GM18508 (cell line): ENCODE data around the gene SFN.
A peak's percentile ranks its signal among the peaks of the same experiment; 100 is the strongest.
"Not testable (repeated sequence)": the region's sequence is repeated elsewhere in the genome, so short reads cannot be mapped to it uniquely, and the experiment has no call there.

Experiments used
- ATAC-seq: cut with Tn5 transposase; IDR thresholded peaks from one replicate; pipeline ENCODE4 v1.9.1; 2021; ENCODE audit warnings: moderate number of reproducible peaks; ENCODE audit not compliant: insufficient read depth, unreplicated experiment

Gene SFN

DNA sequence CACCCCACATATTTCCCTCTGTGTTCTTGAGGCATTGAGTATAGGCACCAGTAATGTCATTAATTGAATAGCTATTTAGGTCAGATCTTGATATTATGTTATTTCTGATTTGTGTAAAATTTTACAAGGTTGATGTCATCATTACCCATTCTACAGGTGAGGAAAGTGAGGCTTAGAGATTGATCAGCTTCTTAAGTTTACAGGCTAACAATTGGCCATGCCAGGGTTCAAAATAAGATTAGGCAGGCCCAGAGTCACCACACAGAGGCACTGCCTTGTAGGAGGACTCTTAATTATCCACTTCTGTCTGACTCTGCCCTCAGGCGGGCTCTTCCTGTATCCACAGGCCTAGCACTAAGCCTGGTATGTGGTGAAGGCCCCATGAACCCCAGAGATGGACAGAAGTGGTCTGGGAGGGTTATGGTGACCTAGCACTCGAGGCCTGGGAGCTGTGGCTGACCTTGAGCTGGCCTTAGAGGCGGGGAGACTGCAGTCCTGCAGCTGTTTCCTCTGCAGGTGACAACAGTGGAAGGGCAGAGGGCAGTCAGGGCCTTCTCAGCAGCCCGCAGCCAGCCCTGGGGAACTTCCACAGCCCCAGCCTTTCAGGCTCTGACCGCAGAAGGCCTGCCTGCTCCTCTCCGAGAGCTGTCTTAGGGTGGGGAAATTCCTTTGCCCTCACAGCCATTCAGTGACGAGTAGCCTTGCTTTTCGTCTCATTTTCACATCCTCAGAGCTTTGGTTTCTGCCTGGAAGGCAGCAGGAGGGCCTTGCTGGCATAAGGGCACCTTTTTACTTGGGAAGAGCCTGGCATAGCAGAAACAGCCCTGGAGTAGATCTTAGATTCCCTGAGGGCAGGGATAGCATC, 24.2 kb upstream of the SFN start:
- ATAC-seq, result peak; percentile 79

DNA sequence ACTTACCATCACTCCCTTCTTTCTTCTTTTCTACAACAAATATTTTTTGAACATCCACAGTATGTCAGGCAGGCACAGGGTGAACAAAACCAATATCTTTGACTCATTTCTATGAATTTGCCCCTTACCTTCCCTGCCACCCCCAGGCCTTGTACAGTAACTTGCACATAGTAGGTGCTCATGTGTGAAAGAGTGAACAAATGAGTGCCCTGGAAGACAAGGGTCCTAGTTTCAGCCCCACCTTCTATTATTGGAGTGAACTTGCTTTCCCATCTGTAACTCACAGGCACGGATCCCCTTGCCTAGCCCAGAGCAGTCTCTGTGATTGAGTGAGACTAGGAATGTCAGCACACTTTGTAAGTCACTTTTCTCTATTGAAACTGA, 23.6 kb upstream of the SFN start:
- peak; percentile 2 for ATAC-seq

DNA sequence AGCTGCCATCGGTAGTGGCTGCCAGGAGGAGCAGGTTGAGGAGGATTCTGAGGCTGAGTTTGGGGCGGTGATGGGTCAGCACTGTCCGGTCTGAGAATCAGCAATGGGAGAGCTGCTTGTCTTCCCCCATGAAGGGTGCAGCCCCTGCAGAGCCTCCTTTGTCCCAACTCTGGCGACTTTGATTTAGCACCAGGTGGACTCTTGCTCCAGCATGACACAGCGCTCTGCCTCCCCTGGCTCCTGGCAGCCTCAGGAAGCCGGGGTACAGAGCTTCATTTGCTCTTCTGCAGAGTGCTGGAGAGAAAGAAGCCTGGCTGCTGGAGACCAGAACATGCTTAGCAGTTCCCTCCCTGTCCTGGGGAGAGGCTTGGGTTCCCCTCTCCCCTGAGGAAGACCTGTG, 23.2 kb upstream of the SFN start:
- ATAC-seq, result no peak

DNA sequence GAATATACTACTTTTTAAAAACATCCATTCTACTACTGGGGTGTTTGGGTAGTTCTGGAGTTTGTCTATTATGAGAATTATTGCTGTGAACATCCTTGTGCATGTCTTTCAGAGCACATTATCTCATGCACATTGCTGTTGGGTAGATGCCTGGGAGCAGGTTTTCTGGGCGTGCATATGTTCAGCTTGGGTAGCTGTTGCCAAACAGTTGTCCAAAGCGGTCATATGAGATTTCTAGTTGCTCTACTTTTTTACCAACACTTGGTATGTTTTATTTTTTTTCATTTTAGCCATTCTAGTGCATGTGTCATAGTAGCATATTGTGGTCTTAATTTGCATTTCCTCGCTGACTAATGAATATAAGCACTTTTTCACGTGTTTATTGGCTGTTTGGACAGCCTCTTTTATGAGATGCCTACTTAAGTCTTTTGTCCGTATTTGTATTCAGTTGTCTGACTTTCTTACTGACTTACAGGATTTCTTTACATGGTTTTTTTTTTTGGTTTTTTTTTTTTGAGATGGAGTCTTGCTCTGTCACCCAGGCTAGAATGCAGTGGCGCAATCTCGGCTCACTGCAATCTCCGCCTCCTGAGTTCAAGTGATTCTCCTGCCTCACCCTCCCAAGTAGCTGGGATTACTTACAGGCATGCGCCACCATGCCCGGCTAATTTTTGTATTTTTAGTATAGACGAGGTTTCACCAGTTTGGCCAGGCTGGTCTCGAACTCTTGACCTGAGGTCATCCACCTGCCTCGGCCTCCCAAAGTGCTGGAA, 18.3 kb upstream of the SFN start:
- ATAC-seq, result no peak

DNA sequence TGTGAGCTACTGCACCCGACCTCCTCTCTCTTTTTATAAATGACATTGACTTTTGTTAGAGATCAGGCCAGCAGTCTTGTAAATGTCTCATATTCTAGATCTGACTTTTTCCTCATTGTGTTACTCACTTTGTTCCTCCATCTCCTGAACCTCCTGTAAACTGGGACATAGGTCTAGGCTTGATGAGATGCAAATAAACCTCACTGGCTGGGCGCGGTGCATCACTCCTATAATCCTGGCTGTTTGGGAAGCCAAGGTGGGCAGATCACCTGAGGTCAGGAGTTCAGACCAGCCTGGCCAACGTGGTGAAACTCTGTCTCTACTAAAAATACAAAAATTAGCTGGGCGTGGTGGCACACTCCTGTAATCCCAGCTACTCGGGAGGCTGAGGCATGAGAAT, 15.1 kb upstream of the SFN start:
- ATAC-seq, result not testable (repeated sequence)

DNA sequence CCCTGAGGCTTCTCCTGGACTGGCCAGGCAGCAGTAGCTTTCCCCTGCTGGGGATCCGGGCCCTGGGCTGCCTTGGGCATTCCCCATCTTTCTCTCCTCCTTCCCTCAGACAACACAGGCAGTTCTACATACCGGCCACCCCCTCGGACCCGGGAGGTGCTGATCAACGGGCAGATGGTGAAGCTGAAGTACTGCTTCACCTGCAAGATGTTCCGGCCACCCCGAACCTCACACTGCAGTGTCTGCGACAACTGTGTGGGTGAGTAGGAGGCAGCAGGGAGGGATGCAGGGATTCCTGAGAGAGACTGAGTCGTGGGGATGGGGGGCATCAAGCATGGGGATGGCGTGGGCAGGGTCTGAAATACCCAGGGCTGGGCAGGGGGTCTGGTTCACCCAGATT, 14.4 kb upstream of the SFN start:
- ATAC-seq, result no peak

DNA sequence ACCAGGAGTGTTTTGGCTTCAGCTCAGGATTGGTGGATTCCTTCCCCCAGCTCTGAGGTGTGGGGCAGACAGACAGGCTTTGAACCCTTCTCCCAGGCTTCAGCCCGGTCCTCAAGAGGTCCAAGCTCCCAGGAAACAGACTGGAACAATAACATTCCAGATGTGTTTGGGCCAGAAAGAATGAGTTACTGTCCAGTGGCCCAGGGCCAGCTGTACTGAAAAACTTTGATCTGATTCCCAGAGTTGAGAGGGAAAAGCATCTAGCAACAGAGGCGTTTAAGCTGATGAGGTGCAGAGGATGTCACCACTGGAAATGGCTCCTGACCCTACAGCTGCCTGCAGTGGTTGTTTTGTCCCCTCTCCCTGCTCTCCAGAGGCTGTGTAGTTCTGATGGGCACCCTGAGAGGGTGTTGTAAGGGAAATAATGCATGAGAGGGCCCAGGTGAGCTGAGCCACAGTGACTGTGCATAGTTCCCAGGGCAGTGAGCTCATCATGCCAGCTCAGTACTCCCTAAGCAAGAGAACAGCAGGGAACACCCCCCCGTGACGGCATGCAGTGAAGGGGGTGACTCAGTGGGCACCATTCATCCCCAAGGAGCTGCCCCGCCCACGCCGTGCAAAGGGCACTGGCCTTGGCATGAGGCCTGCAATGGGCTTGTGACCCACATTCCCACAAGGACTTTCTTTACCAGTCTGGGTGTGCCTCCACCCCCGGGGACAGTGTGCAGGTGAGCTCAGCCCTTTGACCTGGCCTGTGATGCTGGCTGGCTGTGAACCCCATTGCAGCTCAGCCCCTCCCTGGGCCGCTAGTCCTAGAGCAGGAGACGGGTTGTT, 13.8 kb upstream of the SFN start:
- no peak for ATAC-seq

DNA sequence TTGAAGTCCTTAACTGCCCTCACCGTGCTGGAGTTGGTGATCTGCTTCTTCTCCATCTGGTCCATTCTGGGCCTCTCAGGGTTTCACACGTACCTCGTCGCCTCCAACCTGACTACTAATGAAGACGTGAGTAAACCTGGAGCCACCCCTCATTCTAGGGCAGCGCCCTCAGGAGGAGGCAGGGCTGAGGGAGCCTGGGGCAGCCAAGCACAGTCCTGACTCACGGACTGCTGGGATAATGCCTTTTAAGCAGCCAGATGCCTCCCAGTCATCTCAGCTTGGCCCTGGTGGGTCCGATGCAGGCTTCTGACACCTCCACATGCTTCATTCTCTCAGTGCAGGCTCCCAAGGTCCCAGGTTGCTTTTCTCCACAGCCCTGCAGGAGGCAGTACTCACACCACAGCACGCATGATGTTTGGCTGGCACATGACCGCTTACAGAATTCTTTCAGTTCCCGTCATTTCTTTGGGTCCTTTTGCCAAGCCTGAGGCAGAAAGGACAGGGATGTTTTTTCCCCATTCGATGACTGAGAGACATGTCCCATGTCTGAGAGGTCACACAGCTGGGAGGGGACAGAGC, 11.8 kb upstream of the SFN start:
- ATAC-seq, result no peak

DNA sequence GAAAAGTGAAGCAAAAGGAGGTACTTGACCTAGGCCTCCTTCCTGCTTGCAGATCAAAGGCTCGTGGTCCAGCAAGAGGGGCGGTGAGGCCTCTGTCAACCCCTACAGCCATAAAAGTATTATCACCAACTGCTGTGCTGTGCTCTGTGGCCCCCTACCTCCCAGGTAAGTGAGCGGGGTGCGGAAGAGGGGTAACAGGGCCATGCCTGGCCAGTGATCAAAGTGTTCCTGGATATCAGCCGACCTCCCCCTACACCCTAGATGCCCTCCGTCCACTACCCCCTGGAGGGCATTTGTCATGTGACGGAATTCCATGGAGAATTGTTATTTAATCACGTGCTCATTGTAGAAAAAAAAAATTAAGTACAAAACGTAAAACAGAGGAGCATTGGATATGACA, 10.2 kb upstream of the SFN start:
- ATAC-seq, result no peak

DNA sequence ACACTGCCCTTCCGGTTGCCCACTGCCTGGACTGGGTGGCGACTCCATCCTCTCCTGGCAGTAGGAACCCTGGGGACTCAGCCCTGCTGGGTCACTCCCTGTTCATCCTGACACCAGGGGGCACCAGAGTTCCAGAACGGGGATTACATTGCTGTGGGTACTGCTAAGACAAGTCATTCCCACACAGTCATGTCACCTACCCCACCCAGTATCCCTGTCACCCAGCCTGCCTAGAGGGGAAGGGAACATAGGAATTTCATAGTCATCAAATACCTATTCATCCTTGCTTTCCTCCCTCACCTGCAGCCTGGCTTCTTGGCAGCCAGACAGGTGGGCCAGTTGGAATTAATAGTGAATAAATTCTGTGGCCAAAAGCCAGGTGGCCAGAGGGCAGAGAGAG, 9.8 kb upstream of the SFN start:
- ATAC-seq, result no peak

DNA sequence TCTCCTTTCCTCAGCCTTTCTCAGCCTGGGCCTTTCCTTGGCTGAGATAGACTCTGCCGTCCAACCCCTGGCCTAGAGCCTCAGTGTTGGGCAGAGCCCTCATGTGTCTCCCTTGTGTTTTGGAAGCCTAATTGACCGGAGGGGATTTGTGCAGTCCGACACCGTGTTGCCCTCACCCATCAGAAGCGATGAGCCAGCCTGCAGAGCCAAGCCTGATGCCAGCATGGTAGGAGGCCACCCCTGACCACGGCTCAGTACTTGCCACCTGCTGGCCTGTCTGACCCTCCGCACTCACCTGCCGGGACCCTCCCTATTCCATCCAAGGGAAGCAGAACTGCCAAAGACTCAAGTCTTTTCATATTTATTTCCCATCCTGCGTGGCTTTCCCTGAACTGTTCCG, 9.3 kb upstream of the SFN start:
- ATAC-seq, result no peak

DNA sequence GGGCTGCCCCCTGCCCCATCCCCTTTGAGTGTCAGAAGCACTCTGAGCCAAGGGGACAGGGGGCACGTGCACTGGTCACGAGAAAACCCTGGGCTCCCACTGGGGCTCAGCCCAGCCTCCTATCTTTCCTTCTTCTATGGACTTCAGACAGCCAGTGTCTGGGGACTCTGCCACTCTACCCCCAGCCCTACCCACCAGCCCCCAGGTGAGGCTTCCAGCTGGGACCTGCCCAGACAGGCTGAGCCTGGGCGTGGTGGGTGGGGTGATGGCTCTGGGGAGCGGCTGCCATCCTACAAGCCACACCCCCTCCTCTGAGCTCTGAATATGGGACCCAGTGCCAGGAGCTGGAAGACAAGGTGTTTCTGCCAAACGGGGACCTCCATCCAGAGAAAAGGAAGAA, 8.0 kb upstream of the SFN start:
- no peak for ATAC-seq

DNA sequence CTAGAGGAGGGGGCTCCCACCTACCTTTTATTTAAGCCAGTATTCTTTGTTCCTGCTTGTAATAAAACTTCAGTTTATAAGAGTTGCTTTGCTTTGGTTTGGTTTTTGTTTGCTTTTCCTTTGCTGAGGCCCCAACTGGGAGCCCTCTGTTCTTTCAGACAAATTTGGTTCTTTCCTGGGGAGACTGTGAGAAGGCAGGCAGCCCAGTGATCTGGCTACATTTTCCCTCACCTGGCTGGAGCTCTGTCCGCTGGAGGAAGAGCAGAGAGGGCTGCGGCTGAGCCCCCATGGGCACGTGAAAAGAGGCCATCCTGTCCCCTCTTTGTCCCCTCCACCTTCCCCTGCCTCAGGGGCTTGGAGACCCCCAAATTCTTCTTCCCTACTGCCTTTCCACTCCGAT, 7.3 kb upstream of the SFN start:
- ATAC-seq, result no peak

DNA sequence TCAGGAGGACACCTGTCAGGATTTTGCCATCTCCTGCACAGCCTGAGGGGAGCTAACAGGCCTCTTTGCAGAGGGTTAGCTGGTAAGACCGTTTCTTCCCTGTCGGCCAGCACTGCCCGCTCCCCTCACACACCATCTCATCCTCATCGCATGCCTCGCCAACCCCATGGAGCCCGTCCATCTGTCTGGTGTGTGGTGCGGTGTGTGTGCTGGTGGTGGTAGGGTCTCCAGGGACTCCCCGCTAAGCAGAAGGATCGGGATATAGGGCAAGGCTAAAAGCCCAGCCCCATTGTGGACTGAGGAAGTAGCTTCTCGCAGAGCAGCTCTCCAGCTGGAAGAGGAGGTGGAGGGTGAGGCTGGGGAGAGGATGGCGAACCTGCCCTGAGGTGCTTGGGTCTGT, 6.8 kb upstream of the SFN start:
- ATAC-seq, result no peak

DNA sequence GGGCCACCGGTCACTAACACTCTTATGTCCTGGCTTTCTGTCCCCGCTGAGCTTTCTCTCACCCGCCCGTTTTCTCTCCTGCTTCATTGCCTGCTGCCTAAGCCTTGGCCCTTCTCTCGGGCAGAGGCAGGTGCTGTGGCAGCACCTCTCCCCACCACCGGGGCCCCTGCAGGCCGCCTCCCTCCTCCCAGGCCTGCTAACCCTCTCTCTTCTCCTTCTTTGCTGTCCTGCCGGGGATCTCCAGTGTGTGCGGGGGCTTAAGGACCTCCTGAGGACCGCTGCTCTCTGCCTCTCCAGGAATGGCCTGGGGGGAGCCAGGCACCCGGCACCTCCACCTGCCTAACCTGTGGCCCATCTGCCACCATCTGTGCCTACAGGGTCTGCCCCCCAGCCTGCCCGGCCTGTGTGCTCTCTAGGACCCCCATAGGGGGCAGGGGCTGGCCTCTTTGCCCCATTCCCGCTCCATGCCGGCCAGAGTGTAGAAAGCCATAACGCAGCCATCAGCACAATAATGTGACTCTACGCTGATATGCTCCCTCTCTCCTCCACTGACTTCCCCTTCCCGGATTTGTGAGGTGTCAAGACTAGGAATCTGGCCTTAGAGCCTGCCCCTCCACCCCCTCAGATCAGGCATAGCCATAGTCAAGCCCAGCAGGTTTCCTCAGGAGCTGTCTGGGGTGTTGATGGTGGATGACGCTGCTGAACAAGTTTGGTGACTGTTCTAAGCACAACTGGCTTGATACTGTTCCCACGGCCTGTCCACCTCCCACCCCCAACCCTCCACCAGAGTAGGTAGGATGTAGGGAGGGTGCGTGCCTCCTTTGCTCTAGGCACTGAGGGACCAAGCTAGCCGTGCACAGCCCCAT, 6.1 kb upstream of the SFN start:
- ATAC-seq, result no peak

DNA sequence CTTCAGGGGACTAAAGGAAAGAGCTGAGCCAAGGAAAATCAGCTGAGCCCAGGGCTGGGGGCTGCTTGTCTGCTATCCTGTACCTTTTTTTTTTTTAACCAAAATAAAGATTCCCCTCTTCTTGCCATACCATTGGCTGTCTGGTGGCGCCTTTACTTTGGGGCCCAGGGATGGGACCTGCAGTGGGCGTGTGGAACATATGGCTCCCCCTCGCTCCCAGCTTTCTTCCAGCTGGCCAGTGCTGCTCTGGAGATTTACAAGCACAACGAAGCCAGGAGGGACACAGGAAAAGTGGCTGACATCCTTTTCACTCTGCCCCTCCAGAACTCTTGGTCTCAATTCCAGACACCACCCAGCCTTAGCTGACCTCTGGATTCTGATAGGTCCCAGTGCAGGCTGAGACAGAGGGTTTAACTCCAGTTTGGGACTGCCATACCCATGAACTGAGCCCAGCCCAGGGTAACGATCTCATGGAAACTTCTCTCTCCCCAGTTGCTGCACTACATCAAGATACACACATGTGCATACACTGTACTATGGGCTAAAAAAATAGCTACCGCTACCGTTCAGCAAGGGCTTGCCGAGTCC, 5.4 kb upstream of the SFN start:
- no peak for ATAC-seq

DNA sequence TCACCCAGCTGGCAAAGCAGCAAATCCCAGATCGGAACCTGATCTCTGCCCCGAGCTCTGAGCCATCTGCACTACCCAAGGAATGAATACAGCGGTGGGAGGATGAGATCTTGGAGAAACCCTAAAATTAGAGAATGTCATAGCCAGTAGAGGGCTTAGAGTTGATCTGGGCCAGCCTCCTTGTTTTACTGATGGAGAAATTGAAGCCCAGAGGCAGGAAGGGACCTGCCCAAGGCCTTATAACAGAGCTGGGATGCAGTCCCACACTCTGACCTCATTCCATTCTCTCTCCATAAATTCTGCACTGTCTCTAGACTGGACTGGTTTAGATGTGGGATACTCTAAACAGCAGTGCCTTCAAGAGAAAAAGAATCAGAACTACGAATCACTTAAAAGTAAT, 4.8 kb upstream of the SFN start:
- no peak for ATAC-seq

DNA sequence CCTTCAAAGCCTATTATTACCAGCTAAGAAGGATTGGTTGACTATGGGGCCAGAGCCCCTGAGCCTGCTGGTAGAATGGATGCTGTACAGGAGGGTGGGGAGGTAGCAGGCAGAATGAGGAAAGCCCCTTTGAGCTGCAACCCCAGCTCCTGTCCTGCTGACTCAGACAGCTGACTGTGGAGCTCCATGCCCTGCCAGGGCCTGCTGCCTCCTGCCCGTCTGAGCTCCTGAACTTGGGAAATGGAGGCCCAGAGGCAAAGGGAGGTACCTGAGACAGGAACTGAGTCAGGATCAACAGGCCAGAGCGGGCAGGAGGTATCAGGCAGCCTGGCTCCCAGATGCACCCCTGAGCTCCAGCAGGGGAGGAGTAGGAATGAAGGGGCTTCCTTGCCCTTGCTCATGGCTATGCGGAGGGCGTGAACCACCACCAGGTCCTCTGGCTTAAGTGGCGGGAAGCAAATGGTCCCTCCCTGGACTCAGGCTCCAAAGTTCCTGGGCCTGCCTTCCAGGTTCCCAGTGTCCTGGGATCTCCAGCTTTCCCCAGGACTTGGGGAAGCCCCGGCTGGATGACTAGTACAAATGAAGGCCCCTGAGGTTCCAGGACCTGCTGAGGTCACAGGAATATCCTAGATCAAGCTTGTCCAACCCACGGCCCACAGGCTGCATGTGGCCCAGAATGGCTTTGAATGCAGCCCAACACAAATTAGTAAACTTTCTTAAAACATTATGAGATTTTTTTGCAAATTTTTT, 3.9 kb upstream of the SFN start:
- no peak for ATAC-seq

DNA sequence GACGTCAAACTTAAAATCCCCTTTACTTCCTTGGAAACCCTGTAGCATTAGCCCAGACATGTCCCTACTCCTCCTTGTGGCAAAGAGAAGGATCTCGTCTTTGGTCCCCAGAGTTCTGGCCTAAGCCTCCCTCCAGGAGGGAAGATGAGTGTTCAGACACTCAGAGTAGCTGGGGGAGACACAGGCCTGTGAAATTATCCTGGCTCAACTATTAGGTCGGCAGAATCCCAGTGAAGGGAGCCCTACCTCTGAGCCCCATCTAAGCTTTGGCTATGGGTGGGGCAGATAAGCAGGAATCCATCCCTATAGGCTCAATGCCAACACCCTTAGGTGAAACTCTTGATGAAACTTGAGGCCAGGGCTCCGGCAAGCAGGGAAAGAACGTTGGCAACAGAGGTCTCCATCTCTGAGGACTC, 1.7 kb upstream of the SFN start:
- ATAC-seq, result no peak
